ENCODE data around the gene DHRS3.

Gene DHRS3

GRCh38 chr1:12598974-12599373 lies 19.0 kb downstream of the DHRS3 start:
- DNase-seq (ENCODE audit: low read depth): no peak
- no peak overlapping the region for H3K4me3 ChIP-seq (ENCODE audit: low read depth, low read length)
- no peak for TF ChIP-seq CTCF (IDR thresholded peaks at IDR 0.05; ENCODE audit: insufficient read depth, low read depth, low read length, missing control alignments)

GRCh38 chr1:12597792-12598191 lies 20.2 kb downstream of the DHRS3 start:
- DNase-seq (ENCODE audit: low read depth): no peak
- no peak overlapping the region for H3K4me3 ChIP-seq (ENCODE audit: low read depth, low read length)
- TF ChIP-seq CTCF (IDR thresholded peaks at IDR 0.05; ENCODE audit: insufficient read depth, low read depth, low read length, missing control alignments): no peak

- DNase-seq (ENCODE audit: low read depth): peak; percentile 50
- H3K4me3 ChIP-seq (ENCODE audit: low read depth, low read length): no peak overlapping the region
- TF ChIP-seq CTCF (IDR thresholded peaks at IDR 0.05; ENCODE audit: insufficient read depth, low read depth, low read length, missing control alignments): no peak
Measured at GRCh38 chr1:12596007-12596821, 21.8 kb downstream of the DHRS3 start.

GRCh38 chr1:12595757-12596006 lies 22.3 kb downstream of the DHRS3 start:
- TF ChIP-seq CTCF (IDR thresholded peaks at IDR 0.05; ENCODE audit: insufficient read depth, low read depth, low read length, missing control alignments): no peak
- no peak overlapping the region for H3K4me3 ChIP-seq (ENCODE audit: low read depth, low read length)
- DNase-seq (ENCODE audit: low read depth): no peak

- H3K4me3 ChIP-seq (ENCODE audit: low read depth, low read length): no peak overlapping the region
- TF ChIP-seq CTCF (IDR thresholded peaks at IDR 0.05; ENCODE audit: insufficient read depth, low read depth, low read length, missing control alignments): no peak
- DNase-seq (ENCODE audit: low read depth): no peak
Measured at GRCh38 chr1:12594966-12595756, 22.8 kb downstream of the DHRS3 start.

- no peak for DNase-seq (ENCODE audit: low read depth)
- no peak overlapping the region for H3K4me3 ChIP-seq (ENCODE audit: low read depth, low read length)
- no peak for TF ChIP-seq CTCF (IDR thresholded peaks at IDR 0.05; ENCODE audit: insufficient read depth, low read depth, low read length, missing control alignments)
Measured at GRCh38 chr1:12594490-12594889, 23.5 kb downstream of the DHRS3 start.
